ENCODE data around the gene KCNQ1OT1. TPM values are rescaled to one million over a fixed set of nuclear protein-coding genes. Genes with fewer than 3 reads are reported as not detected.

Gene KCNQ1OT1
- total and polyA plus RNA-seq, 2 donors = 0.09 to 0.42 TPM

DNA sequence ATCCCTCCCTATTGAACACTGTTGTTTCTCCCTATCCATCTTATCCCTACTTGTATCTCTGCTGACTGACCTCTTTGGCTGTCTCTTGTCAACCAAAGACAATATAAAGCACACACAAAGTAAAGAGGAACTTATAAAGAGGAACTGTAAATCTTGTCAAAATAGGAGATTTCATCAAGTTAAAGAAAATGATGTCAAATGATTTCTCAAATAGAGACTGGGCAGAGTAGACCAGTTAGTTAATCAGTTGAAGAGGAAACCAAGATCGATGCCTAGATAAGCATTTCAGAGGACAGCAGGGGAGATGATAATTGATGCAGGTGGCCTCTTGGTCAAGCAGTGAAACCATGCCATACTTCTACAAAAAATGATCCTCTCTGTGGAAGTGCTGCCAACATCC, 22.7 kb downstream of the KCNQ1OT1 start:
- no peaks in the 10 kb centered on the region for H3K36me3 ChIP-seq (ENCODE audit: control insufficient read depth in 2 of 2, insufficient read depth in 2 of 2, low read length in 1 of 2)
- H3K4me1 ChIP-seq (ENCODE audit: control insufficient read depth in 2 of 2, insufficient read depth in 2 of 2, low read length in 2 of 2) = peaks cover 0 to 15% of the 10 kb centered on the region in 2 donors
- WGBS = 78% methylated on average over 1 of the region's 1 CpG
- H3K9me3 ChIP-seq (ENCODE audit: control insufficient read depth in 2 of 2, insufficient read depth in 1 of 2, low read length in 1 of 2) = no peaks in the 10 kb centered on the region
- no peak overlapping the region for H3K27ac ChIP-seq (ENCODE audit: low read depth in 1 of 2, low read length in 1 of 2)
- no peak overlapping the region for H3K4me3 ChIP-seq (ENCODE audit: low read length in 2 of 2)
- no peak for DNase-seq (ENCODE audit: low read depth in 6 of 9, low spot score in 9 of 9)
- no peaks in the 10 kb centered on the region for H3K27me3 ChIP-seq (ENCODE audit: control insufficient read depth in 2 of 2, insufficient read depth in 1 of 2, low read length in 1 of 2)

DNA sequence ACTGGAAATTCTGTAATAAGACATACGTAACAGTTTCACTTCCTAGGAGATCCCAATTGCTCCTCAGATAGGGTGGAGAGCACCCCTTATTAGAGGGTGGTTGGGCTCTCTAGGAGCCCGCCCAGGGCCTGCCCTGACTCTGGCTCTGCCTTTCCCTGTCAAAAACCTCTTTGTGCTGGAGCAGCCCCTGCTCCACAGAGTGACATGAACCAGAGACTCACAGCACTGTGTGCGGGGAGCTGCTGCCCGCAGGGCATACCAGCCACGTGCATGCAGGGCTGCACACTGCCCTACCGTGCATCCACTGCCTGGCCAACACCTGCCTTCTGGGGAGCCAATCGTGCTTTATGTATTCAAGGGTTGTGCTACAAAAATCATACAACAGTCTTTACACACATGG, 24.3 kb downstream of the KCNQ1OT1 start:
- Histone ChIP-seq H3K4me3 (ENCODE audit: low read length in 2 of 2) (no peak overlapping the region), H3K27ac (ENCODE audit: low read depth in 1 of 2, low read length in 1 of 2) (no peak overlapping the region), H3K4me1 (ENCODE audit: control insufficient read depth in 2 of 2, insufficient read depth in 2 of 2, low read length in 2 of 2) (peaks cover 0 to 13% of the 10 kb centered on the region in 2 donors), H3K36me3 (ENCODE audit: control insufficient read depth in 2 of 2, insufficient read depth in 2 of 2, low read length in 1 of 2) (no peaks in the 10 kb centered on the region), H3K27me3 (ENCODE audit: control insufficient read depth in 2 of 2, insufficient read depth in 1 of 2, low read length in 1 of 2) (no peaks in the 10 kb centered on the region), H3K9me3 (ENCODE audit: control insufficient read depth in 2 of 2, insufficient read depth in 1 of 2, low read length in 1 of 2) (no peaks in the 10 kb centered on the region)
- 94% methylated on average over 7 of the region's 7 CpGs for WGBS
- DNase-seq (ENCODE audit: low read depth in 6 of 9, low spot score in 9 of 9) = no peak

DNA sequence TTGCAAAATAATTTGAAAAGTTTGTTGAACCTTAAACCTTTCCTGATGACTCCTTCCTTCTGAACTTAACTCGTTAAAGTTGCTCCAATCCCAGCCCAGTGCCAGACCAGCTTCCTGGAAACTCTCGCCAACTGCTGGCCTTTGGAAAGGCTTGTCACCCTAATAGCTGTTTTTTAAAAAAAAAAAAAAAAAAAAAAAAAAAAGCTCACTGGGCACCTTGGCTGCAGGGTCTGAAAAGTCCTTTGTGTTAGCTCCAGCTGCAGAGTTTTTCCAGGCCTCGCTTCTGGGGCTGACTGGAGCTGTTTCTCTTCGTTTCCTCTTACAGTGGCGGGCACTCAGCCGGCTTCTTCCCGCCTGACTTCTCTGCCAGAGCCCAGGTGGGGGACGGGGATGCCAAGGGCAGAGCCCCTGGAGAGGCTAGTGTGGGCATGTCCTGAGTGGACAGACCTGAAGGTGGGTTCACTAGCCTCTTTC, 25.1 kb downstream of the KCNQ1OT1 start:
- H3K27me3 ChIP-seq (ENCODE audit: control insufficient read depth in 2 of 2, insufficient read depth in 1 of 2, low read length in 1 of 2) = no peaks in the 10 kb centered on the region
- H3K36me3 ChIP-seq (ENCODE audit: control insufficient read depth in 2 of 2, insufficient read depth in 2 of 2, low read length in 1 of 2) = no peaks in the 10 kb centered on the region
- no peak overlapping the region for H3K4me3 ChIP-seq (ENCODE audit: low read length in 2 of 2)
- peaks cover 0 to 16% of the 10 kb centered on the region in 2 donors for H3K4me1 ChIP-seq (ENCODE audit: control insufficient read depth in 2 of 2, insufficient read depth in 2 of 2, low read length in 2 of 2)
- no peak for DNase-seq (ENCODE audit: low read depth in 6 of 9, low spot score in 9 of 9)
- no peaks in the 10 kb centered on the region for H3K9me3 ChIP-seq (ENCODE audit: control insufficient read depth in 2 of 2, insufficient read depth in 1 of 2, low read length in 1 of 2)
- 92% methylated on average over 8 of the region's 8 CpGs for WGBS
- H3K27ac ChIP-seq (ENCODE audit: low read depth in 1 of 2, low read length in 1 of 2) = no peak overlapping the region

DNA sequence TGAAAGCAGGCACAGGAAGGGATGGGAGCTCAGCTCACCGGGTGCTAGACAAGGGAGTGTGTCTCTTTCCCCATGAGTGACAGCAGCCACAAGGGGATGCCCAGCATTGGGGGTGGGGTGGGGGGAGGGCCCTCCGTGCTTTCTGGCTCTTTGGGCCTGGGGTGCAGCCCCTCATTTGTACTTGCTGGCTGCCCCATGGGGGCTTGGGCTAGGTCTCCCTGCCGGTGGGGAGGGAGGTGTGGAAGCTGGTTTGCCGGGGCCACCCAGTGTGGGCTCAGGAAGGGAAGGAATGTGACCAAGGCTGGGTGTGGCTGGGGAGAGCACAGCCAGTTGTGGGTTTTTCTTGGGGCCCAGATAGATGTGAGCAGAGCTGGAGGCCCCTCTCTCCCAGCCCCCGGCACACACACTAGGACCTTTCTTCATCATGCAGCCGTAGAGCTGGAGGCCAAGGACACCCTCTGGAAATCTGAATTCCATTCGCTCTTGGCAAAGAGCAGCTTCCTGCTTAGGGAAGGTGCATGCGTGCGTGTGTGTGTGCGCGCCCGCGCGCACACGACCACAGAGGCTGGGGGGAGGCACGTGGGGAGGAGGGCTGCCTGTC, 25.8 kb downstream of the KCNQ1OT1 start:
- no peak for DNase-seq (ENCODE audit: low read depth in 6 of 9, low spot score in 9 of 9)
- Histone ChIP-seq H3K4me1 (ENCODE audit: control insufficient read depth in 2 of 2, insufficient read depth in 2 of 2, low read length in 2 of 2) (peaks cover 0 to 17% of the 10 kb centered on the region in 2 donors), H3K36me3 (ENCODE audit: control insufficient read depth in 2 of 2, insufficient read depth in 2 of 2, low read length in 1 of 2) (no peaks in the 10 kb centered on the region), H3K27me3 (ENCODE audit: control insufficient read depth in 2 of 2, insufficient read depth in 1 of 2, low read length in 1 of 2) (no peaks in the 10 kb centered on the region), H3K9me3 (ENCODE audit: control insufficient read depth in 2 of 2, insufficient read depth in 1 of 2, low read length in 1 of 2) (no peaks in the 10 kb centered on the region), H3K4me3 (ENCODE audit: low read length in 2 of 2) (no peak overlapping the region), H3K27ac (ENCODE audit: low read depth in 1 of 2, low read length in 1 of 2) (no peak overlapping the region)
- 93% methylated on average over 16 of the region's 16 CpGs for WGBS

DNA sequence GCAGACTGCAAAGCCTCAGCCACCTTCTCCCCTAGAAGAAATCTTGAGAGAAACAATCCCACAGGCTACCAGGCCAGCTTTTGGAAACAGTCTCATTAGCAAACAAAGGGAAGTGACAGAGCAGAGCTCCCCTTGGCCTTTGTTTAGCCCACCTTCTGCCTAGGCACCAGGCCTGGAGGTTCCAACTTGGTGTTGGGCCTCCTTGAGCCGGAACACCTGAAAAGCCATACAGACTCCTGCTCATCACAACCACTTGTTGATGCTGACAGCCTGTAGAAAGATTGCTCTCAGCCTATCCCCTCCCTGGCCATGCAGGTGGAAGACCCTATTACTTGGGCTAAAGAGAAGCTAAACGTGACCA, 26.6 kb downstream of the KCNQ1OT1 start:
- Histone ChIP-seq H3K36me3 (ENCODE audit: control insufficient read depth in 2 of 2, insufficient read depth in 2 of 2, low read length in 1 of 2) (no peaks in the 10 kb centered on the region), H3K4me1 (ENCODE audit: control insufficient read depth in 2 of 2, insufficient read depth in 2 of 2, low read length in 2 of 2) (peaks cover 0 to 17% of the 10 kb centered on the region in 2 donors), H3K27me3 (ENCODE audit: control insufficient read depth in 2 of 2, insufficient read depth in 1 of 2, low read length in 1 of 2) (no peaks in the 10 kb centered on the region), H3K27ac (ENCODE audit: low read depth in 1 of 2, low read length in 1 of 2) (no peak overlapping the region), H3K4me3 (ENCODE audit: low read length in 2 of 2) (no peak overlapping the region), H3K9me3 (ENCODE audit: control insufficient read depth in 2 of 2, insufficient read depth in 1 of 2, low read length in 1 of 2) (no peaks in the 10 kb centered on the region)
- 97% methylated on average over 2 of the region's 2 CpGs for WGBS
- DNase-seq (ENCODE audit: low read depth in 6 of 9, low spot score in 9 of 9) = no peak

DNA sequence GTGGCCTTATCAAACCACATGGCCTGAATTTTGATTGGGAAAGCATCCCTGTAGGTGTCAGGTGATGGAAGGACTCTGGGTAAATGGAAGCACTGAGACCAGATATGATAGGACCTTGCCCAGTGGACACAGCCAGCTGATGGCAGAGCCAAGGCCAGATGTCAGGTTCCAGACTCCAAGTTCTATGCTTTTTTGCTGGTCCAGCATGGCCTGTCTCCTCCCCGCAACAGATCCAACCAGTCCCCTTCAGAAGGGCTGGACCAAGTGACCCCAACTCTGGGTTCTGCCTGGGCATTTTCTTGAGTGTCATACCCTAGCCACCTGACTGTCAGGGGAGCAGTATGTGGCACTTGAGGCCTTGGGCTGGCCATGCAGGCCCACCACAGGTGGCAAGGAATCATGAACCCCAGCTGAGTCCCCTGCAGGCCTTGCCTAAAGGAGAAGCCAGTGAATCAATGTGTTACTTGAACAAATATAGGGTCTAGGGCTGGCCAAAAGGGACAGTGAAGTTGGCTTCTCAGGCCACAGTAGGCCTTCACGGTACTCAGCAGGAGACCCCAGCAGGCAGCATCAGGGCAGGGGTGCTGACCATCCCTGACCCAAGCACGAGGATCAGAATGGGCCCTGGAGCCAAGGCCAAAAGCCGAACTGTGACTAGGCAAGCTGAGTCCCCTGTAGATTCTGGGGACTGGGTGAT, 27.1 kb downstream of the KCNQ1OT1 start:
- Histone ChIP-seq H3K27me3 (ENCODE audit: control insufficient read depth in 2 of 2, insufficient read depth in 1 of 2, low read length in 1 of 2) (no peaks in the 10 kb centered on the region), H3K4me3 (ENCODE audit: low read length in 2 of 2) (no peak overlapping the region), H3K4me1 (ENCODE audit: control insufficient read depth in 2 of 2, insufficient read depth in 2 of 2, low read length in 2 of 2) (peaks cover 0 to 17% of the 10 kb centered on the region in 2 donors), H3K9me3 (ENCODE audit: control insufficient read depth in 2 of 2, insufficient read depth in 1 of 2, low read length in 1 of 2) (no peaks in the 10 kb centered on the region), H3K27ac (ENCODE audit: low read depth in 1 of 2, low read length in 1 of 2) (no peak overlapping the region), H3K36me3 (ENCODE audit: control insufficient read depth in 2 of 2, insufficient read depth in 2 of 2, low read length in 1 of 2) (no peaks in the 10 kb centered on the region)
- WGBS = over 99% methylated on average over 4 of the region's 4 CpGs
- no peak for DNase-seq (ENCODE audit: low read depth in 6 of 9, low spot score in 9 of 9)

DNA sequence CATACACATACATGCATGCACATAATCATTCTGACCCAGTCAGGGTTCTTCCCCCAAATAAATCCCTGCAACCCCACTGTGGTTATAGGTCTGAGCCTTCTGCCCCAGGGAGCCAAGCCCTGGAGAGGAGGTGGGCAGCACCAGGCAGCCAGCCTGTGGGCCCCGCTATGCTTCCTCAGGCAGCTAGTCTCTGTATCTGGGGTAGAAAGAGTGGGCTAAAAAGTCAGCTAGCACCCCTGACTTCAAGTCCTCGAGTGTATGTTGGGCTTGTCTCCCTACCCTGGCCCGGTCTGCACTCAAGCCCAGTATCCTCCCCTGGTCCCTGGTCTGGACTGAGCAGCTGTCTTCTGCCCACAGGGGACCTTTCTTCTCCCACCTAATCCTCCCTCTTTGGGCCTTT, 28.0 kb downstream of the KCNQ1OT1 start:
- Histone ChIP-seq H3K36me3 (ENCODE audit: control insufficient read depth in 2 of 2, insufficient read depth in 2 of 2, low read length in 1 of 2) (no peaks in the 10 kb centered on the region), H3K4me1 (ENCODE audit: control insufficient read depth in 2 of 2, insufficient read depth in 2 of 2, low read length in 2 of 2) (peaks cover 0 to 17% of the 10 kb centered on the region in 2 donors), H3K4me3 (ENCODE audit: low read length in 2 of 2) (no peak overlapping the region), H3K9me3 (ENCODE audit: control insufficient read depth in 2 of 2, insufficient read depth in 1 of 2, low read length in 1 of 2) (no peaks in the 10 kb centered on the region), H3K27ac (ENCODE audit: low read depth in 1 of 2, low read length in 1 of 2) (no peak overlapping the region), H3K27me3 (ENCODE audit: control insufficient read depth in 2 of 2, insufficient read depth in 1 of 2, low read length in 1 of 2) (no peaks in the 10 kb centered on the region)
- DNase-seq (ENCODE audit: low read depth in 6 of 9, low spot score in 9 of 9) = no peak
- WGBS = over 99% methylated on average over 3 of the region's 3 CpGs

DNA sequence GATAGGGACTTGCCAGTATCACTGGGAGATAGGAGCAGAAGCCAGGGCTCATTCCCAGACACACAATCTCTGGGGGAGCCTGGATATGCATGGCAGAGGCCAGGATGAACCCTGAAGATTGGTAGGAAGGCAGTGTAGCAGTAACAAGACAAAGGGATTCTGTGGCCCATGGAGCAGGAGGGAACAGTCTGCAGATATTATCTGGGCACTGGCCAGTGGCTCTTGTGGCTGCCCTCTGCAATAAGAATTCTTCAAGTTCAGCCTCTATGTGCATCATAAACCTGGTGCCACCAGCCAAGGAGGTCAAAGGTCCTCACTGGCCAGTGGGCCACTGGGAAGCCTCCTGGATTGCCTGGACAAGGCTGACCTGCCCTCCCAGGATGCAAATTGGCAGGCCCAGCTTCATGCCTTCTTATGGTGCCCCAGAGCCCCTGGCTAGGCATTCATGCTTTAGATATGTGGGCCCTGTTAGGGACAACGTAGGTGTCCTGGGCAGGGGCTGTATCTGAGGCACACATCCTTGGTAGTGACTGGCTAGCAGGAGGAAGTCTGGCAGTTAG, 29.2 kb downstream of the KCNQ1OT1 start:
- WGBS = 0% methylated on average over 1 of the region's 1 CpG
- DNase-seq (ENCODE audit: low read depth in 6 of 9, low spot score in 9 of 9) = no peak

More for the DNA sequence above, 29.2 kb downstream of the KCNQ1OT1 start:
- H3K4me3 ChIP-seq (ENCODE audit: low read length in 2 of 2) = no peak overlapping the region
- H3K4me1 ChIP-seq (ENCODE audit: control insufficient read depth in 2 of 2, insufficient read depth in 2 of 2, low read length in 2 of 2) = peaks cover 0 to 15% of the 10 kb centered on the region in 2 donors
- no peak overlapping the region for H3K27ac ChIP-seq (ENCODE audit: low read depth in 1 of 2, low read length in 1 of 2)
- H3K36me3 ChIP-seq (ENCODE audit: control insufficient read depth in 2 of 2, insufficient read depth in 2 of 2, low read length in 1 of 2) = no peaks in the 10 kb centered on the region
- no peaks in the 10 kb centered on the region for H3K27me3 ChIP-seq (ENCODE audit: control insufficient read depth in 2 of 2, insufficient read depth in 1 of 2, low read length in 1 of 2)
- H3K9me3 ChIP-seq (ENCODE audit: control insufficient read depth in 2 of 2, insufficient read depth in 1 of 2, low read length in 1 of 2) = peaks cover 0 to under 1% of the 10 kb centered on the region in 2 donors

Measured in thymus (tissue), 11 donors.